Endothelial cell of umbilical vein (primary cell): ENCODE results near the gene CST3. TPM values are rescaled to one million over a fixed set of nuclear protein-coding genes. Genes with fewer than 3 reads are reported as not detected.

Experiments
- BruUV-seq: library from RNA; stranded (reverse); fragments of 400-500 nt; replicated peaks from 2 replicates; lab custom pipeline; 2021; lab: Mats Ljungman, UMichigan
- CTCF ChIA-PET: fragments of 300-600, 350-600 bp; sonication (Branson Sonifier 250); formaldehyde crosslinking; loops from one replicate; lab custom pipeline; 2021; ENCODE audit warnings: antibody characterized with exemption, inconsistent platforms; lab: Charles Lee
- POLR2A ChIA-PET: fragments of 300-600, 350-600 bp; sonication (Branson Sonifier 250); formaldehyde crosslinking; loops from one replicate; lab custom pipeline; 2021; ENCODE audit warnings: antibody characterized with exemption, inconsistent platforms; lab: Charles Lee
- DNase-seq: peaks from one replicate; pipeline ENCODE4 v3.0.0-alpha.2; 2011; ENCODE audit warnings: low read depth, low spot score
- FAIRE-seq: peaks from 2 replicates; lab custom pipeline; 2011; peaks lifted over from hg19 to GRCh38; lab: Jason Lieb, UNC
- H2AFZ ChIP-seq: 2 replicates; pipeline ENCODE4 v1.6.0; 2012; ENCODE audit warnings: low read depth, low read length, control low read depth, inconsistent platforms
- H3K27ac ChIP-seq: 2 replicates; pipeline ENCODE4 v1.5.1; 2011; ENCODE audit warnings: low read depth, mild to moderate bottlenecking, control low read depth, low read length, moderate library complexity; ENCODE audit not compliant: insufficient read depth
- H3K27me3 ChIP-seq, 2 experiments: 2 replicates each; pipeline versions ENCODE4 v1.6.0 to v1.6.1; 2011; ENCODE audit warnings: low read length in 2 of 2, mixed read lengths in 1 of 2; ENCODE audit not compliant: control insufficient read depth in 2 of 2, insufficient read depth in 2 of 2
- H3K36me3 ChIP-seq, 2 experiments: 2 replicates in 1 of 2; 3 replicates in 1 of 2; pipeline ENCODE4 v1.5.1; 2011; ENCODE audit warnings: low read length in 2 of 2, mild to moderate bottlenecking in 1 of 2, moderate library complexity in 1 of 2; ENCODE audit not compliant: control insufficient read depth in 2 of 2, insufficient read depth in 2 of 2; ENCODE audit errors: extremely low read depth in 1 of 2
- H3K4me1 ChIP-seq: 3 replicates; pipeline ENCODE4 v1.5.1; 2011; ENCODE audit warnings: mild to moderate bottlenecking, low read length; ENCODE audit not compliant: control insufficient read depth, insufficient read depth; ENCODE audit errors: extremely low read depth
- H3K4me2 ChIP-seq: 2 replicates; pipeline ENCODE4 v1.6.1; 2011; ENCODE audit warnings: low read length, control low read depth, mixed read lengths; ENCODE audit not compliant: insufficient read depth
- H3K4me3 ChIP-seq, 3 experiments: fragments of 200-600 bp in 1 of 3; sonication (generic), shearing (Covaris generic) in 1 of 3; replicated peaks in 1 of 3; 2 replicates each; pipeline ENCODE4 v1.5.1; 2011 to 2016; ENCODE audit warnings: control low read depth in 3 of 3, low read length in 3 of 3, mild to moderate bottlenecking in 2 of 3, inconsistent platforms in 1 of 3, low read depth in 1 of 3, moderate library complexity in 1 of 3; ENCODE audit not compliant: insufficient read depth in 1 of 3
- H3K79me2 ChIP-seq: 2 replicates; pipeline ENCODE4 v1.6.0; 2012; ENCODE audit warnings: low read length, inconsistent platforms; ENCODE audit not compliant: control insufficient read depth, insufficient read depth
- H3K9ac ChIP-seq: replicated peaks from 2 replicates; pipeline ENCODE3; 2011; ENCODE audit warnings: low read length, control low read depth; ENCODE audit not compliant: insufficient read depth; ENCODE audit errors: extremely low read depth
- H3K9me1 ChIP-seq: replicated peaks from 3 replicates; pipeline ENCODE4 v1.6.0; 2011; ENCODE audit warnings: mild to moderate bottlenecking, low read length; ENCODE audit not compliant: control insufficient read depth, insufficient read depth; ENCODE audit errors: extremely low read depth
- H3K9me3 ChIP-seq: replicated peaks from 2 replicates; pipeline ENCODE4 v1.5.1; 2012; ENCODE audit warnings: low read length, inconsistent platforms; ENCODE audit not compliant: control insufficient read depth, insufficient read depth
- H4K20me1 ChIP-seq: replicated peaks from 2 replicates; pipeline ENCODE3; 2011; ENCODE audit warnings: mild to moderate bottlenecking, low read length; ENCODE audit not compliant: control insufficient read depth, insufficient read depth; ENCODE audit errors: extremely low read depth
- CTCF ChIP-seq, 2 donors: IDR thresholded peaks; 1 replicate in 1 of 2; 2 replicates in 1 of 2; pipeline ENCODE4 v1.5.1; 2011; ENCODE audit warnings: low read length in 2 of 2, mild to moderate bottlenecking in 2 of 2, moderate library complexity in 2 of 2, control low read depth in 1 of 2, inconsistent platforms in 1 of 2, low read depth in 1 of 2; ENCODE audit not compliant: insufficient read depth in 1 of 2; ENCODE audit errors: extremely low read depth in 1 of 2
- EZH2 ChIP-seq: IDR thresholded peaks from 2 replicates; pipeline ENCODE4 v1.6.1; 2012; ENCODE audit warnings: borderline replicate concordance, low read depth, mild to moderate bottlenecking, moderate library complexity, low read length, inconsistent platforms; ENCODE audit not compliant: severe bottlenecking
- FOS ChIP-seq: IDR thresholded peaks from 2 replicates; pipeline ENCODE4 v1.6.1; 2011; ENCODE audit warnings: mild to moderate bottlenecking, low read length, moderate library complexity, borderline replicate concordance; ENCODE audit not compliant: insufficient read depth
- GATA2 ChIP-seq: IDR thresholded peaks from 2 replicates; pipeline ENCODE4 v1.7.0; 2011; ENCODE audit warnings: low read depth, mild to moderate bottlenecking, moderate library complexity, mixed read lengths, low read length; ENCODE audit not compliant: insufficient read length, insufficient read depth
- JUN ChIP-seq: IDR thresholded peaks from 2 replicates; pipeline ENCODE4 v1.6.1; 2011; ENCODE audit warnings: borderline replicate concordance, low read depth; ENCODE audit not compliant: insufficient read length, insufficient read depth
- MAX ChIP-seq: IDR thresholded peaks from 2 replicates; pipeline ENCODE4 v1.6.1; 2011; ENCODE audit not compliant: insufficient read depth, insufficient read length
- MYC ChIP-seq: IDR thresholded peaks from one replicate; pipeline ENCODE4 v1.6.1; 2011; ENCODE audit warnings: mild to moderate bottlenecking, low read depth, low read length
- POLR2A ChIP-seq: IDR thresholded peaks from 2 replicates; pipeline ENCODE4 v1.6.1; 2012; ENCODE audit warnings: low read depth, mild to moderate bottlenecking, control low read depth, low read length
- POLR2AphosphoS5 ChIP-seq: IDR thresholded peaks from 2 replicates; pipeline ENCODE4 v1.6.1; 2012; ENCODE audit warnings: low read depth, mild to moderate bottlenecking, control low read depth, low read length, moderate library complexity; ENCODE audit not compliant: insufficient read depth
- dilution Hi-C: fragments of 300-500 bp; cut with MboI; formaldehyde crosslinking; loops from one replicate; pipeline ENCODE4 v1.15.0; 2019; ENCODE audit warnings: low sequenced_read_pairs; ENCODE audit not compliant: extremely low pct_ligation_motif_present
- intact Hi-C: fragments of 100-400 bp; cut with micrococcal nuclease; formaldehyde crosslinking; loops from one replicate; pipeline ENCODE4 v1.10.0; 2022
- polyA plus RNA-seq, 4 experiments: library from polyadenylated mRNA; depleted of rRNA in 3 of 4; stranded (reverse) in 3 of 4; unstranded in 1 of 4; fragments of >200 nt; gene quantifications; 2 replicates each; pipeline versions ENCODE4 v1.2.1 to v1.2.3, GENCODE V29; 2011 to 2012; ENCODE audit warnings: missing spikeins in 1 of 4
- total RNA-seq: library from RNA; stranded (reverse); gene quantifications from 2 replicates; pipeline ENCODE4 v1.2.3, GENCODE V29; 2021

The CST3 gene
- total and polyA plus RNA-seq, 2 donors (not counting 3 experiments of a cell fraction or from before 2014, with no cell fraction given), result 251 to 479 TPM

DNA sequence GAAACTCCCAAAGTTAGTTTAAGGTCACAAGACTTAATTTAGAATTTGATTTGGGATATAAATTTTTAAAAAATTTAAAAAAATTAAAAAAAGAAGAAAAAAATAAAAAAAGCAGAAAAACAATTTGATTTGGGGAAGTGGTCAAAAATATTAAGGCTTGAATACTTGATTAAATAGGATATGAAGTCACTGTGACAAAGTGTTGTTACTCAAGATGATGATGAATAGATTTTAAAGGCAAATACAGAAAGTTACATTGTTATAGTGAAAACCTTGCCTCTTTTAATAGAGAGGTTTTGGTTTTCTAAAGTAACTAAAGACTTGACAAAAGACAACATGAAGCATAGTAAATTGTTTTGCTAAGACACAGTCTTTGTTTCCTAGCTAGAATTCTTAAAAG is 39.3 kb downstream of the CST3 start:
- DNase-seq (no peak), FAIRE-seq (no peak)
- no peaks in the 10 kb centered on the region for H3K79me2 ChIP-seq
- dilution Hi-C loops, result no loop called here
- peaks cover 4 to 19% of the 10 kb centered on the region in 2 experiments for H3K27me3 ChIP-seq
- H3K9me3 ChIP-seq, result no peaks in the 10 kb centered on the region
- no peaks in the 10 kb centered on the region for H3K9me1 ChIP-seq
- H3K27ac ChIP-seq, result no peak overlapping the region
- TF ChIP-seq POLR2AphosphoS5 (no peak), MAX (no peak)
- no peak overlapping the region for H3K9ac ChIP-seq
- BruUV-seq, result no TSS peak
- no peak overlapping the region for H3K4me3 ChIP-seq
- H2AFZ ChIP-seq, result no peak overlapping the region
- H3K4me2 ChIP-seq, result no peak overlapping the region
- H4K20me1 ChIP-seq, result no peaks in the 10 kb centered on the region
- intact Hi-C loops, result no loop called here
- H3K4me1 ChIP-seq, result no peaks in the 10 kb centered on the region
- no peaks in the 10 kb centered on the region for H3K36me3 ChIP-seq
- CTCF ChIA-PET, result interaction anchor here (1.1 kb wide), 1 partner anchor 155 kb away, joined by 3 read pairs; no protein-coding TSS in a partner anchor
- POLR2A ChIA-PET, result no interaction called here

- H3K4me3 ChIP-seq, result no peak overlapping the region
- no peak overlapping the region for H3K9ac ChIP-seq
- BruUV-seq, result no TSS peak
- H3K9me1 ChIP-seq, result no peaks in the 10 kb centered on the region
- DNase-seq, result no peak
- intact Hi-C loops (no loop called here), dilution Hi-C loops (no loop called here)
- no peaks in the 10 kb centered on the region for H3K4me1 ChIP-seq
- peaks cover 4 to 17% of the 10 kb centered on the region in 2 experiments for H3K27me3 ChIP-seq
- no peak for TF ChIP-seq POLR2A
- TF ChIP-seq CTCF (IDR thresholded peaks at IDR 0.05; ENCODE audit: extremely low read depth in 1 of 2, insufficient read depth in 1 of 2, low read depth in 1 of 2, low read length in 2 of 2), result no peak
- TF ChIP-seq EZH2, result no peak
- TF ChIP-seq FOS, result no peak
- TF ChIP-seq POLR2AphosphoS5, result no peak
- no peak for TF ChIP-seq JUN
- no peak for TF ChIP-seq GATA2
- no peak for TF ChIP-seq MAX
- no peak for TF ChIP-seq MYC
- no peak overlapping the region for H2AFZ ChIP-seq
- no peaks in the 10 kb centered on the region for H3K9me3 ChIP-seq
- H4K20me1 ChIP-seq, result no peaks in the 10 kb centered on the region
- POLR2A ChIA-PET, result no interaction called here
- no peak for FAIRE-seq
- H3K27ac ChIP-seq, result no peak overlapping the region
- CTCF ChIA-PET, result no interaction called here
- no peaks in the 10 kb centered on the region for H3K79me2 ChIP-seq
- no peaks in the 10 kb centered on the region for H3K36me3 ChIP-seq
- H3K4me2 ChIP-seq, result no peak overlapping the region
Measured at GRCh38 chr20:23596579-23597250, 41.0 kb downstream of the CST3 start.
